MV-4-11 (cell line): ENCODE results near the gene OCA2.

Experiments used
- DNase-seq: peaks from one replicate; lab custom pipeline; 2025; lab: John Stamatoyannopoulos, UW

Gene OCA2

GRCh38 chr15:28078191-28078719 is 20.9 kb downstream of the OCA2 start:
- DNase-seq, result no peak

GRCh38 chr15:28075573-28075972 is 23.5 kb downstream of the OCA2 start:
- DNase-seq, result no peak

GRCh38 chr15:28068930-28069329 is 30.2 kb downstream of the OCA2 start:
- DNase-seq, result peak; percentile 46

GRCh38 chr15:28066231-28066630 is 32.9 kb downstream of the OCA2 start:
- DNase-seq, result no peak

- DNase-seq, result no peak
Measured at GRCh38 chr15:28060005-28060404, 39.1 kb downstream of the OCA2 start.

DNA sequence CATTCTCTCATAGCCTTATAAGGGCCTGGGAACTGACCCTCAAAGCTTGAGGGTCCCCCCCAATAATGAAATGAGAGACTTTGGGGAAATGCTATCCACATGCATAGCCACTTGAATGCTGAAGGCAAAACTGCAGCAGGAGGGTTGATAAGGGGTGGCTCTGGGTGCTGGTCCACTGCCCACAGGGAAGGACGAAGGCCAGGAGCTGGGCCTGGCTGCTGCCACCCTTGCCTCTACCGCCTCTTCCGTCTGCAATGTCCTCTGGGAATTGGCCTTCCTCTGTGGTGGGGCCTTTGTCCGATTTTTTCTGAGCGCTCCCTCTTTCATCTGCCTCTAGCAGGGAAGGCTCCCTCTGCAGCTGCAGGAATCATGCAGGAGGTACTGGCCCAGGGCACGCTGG is 41.0 kb downstream of the OCA2 start:
- DNase-seq, result no peak

GRCh38 chr15:28051955-28052633 is 47.0 kb downstream of the OCA2 start:
- DNase-seq, result no peak

DNA sequence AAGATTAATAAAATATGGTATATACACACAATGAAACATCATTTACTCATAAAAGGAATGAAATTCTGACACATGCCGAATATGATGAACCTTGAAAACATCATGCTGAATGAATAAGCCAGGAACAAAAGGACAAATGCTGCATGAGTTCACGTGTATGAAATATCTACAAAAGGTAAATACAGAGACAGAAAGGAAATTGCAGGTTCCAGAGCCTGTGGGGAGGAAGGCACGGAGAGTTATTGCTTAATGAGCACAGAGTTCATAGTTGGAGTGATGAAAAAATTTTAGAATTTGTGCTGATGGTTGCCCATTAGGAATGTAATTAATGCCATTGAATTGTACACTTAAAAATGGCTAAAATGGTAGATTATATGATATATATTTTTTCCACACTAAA is 49.5 kb downstream of the OCA2 start:
- DNase-seq, result no peak

DNA sequence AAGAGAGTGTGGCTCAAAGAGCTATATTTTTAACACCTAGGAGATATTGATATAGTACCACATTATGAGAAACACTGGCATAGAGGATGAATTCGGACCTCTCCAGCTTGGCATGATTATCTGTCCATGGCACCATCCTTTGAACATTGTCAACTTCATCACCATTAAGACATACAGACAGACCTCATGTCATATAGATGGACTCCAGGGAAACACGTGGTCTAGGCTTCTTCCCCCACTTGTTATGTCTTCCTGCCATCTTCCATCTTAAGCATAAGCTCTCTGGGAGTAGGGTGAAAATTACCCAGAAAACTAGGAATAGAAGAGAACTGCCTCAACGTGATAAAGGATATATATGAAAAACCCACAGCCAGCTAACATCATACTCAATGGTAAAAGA is 51.8 kb downstream of the OCA2 start:
- no peak for DNase-seq

GRCh38 chr15:28044121-28044672 is 54.9 kb downstream of the OCA2 start:
- no peak for DNase-seq

- DNase-seq, result no peak
Measured at GRCh38 chr15:28043691-28044091, 55.4 kb downstream of the OCA2 start.

DNA sequence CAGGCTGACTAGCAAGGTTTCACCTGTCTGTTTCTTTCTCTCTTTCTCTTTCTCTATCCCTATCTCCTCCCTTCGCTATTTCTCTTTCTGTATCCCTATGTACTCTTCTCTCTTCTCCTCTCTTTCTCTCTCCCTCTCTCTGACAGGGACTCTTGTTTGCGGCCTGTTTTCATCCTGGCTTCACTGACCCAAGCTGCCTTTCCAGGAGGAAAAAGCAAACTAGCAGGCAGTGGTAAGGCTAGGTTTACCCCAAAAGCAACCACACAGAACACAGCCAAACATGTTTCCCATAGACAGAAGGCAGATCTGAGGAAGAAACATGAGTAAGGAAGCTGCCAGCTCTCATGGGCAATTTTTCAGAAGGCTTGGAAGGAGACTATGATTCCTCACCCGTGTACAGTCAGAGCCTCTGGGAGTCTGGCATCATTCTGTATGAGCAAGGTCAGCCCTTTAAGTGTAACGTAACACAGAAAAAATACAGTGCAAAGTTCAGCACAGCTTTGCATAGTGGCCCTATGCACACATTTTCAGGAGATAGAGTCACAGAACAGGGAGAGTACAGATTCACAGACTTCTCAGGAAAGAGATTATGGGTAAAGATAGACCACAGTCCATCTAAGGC is 61.0 kb downstream of the OCA2 start:
- no peak for DNase-seq

DNA sequence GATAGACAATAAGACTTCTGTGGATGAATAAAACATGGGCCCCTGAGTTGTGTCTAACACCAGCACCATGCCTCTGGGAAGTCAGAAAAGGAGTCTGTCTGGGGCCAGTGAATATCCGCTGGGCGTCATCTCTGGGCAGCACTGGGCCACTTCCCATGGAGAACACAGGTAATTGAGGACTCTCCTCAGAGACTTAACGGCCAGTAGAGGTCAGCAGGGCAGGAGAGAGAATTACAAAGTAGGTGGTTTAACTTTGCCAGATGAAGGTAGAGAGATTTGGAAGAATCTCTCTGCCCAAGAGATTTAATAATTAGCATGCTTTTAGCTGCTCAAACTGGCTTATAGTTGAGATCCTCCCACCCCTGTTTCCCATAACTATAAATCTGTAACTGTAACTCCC is 65.7 kb downstream of the OCA2 start:
- no peak for DNase-seq

- DNase-seq, result no peak
Measured at GRCh38 chr15:28030801-28031200, 68.3 kb downstream of the OCA2 start.

- DNase-seq, result no peak
Measured at GRCh38 chr15:28027714-28028076, 71.4 kb downstream of the OCA2 start.

GRCh38 chr15:28026764-28027713 is 72.1 kb downstream of the OCA2 start:
- no peak for DNase-seq

GRCh38 chr15:28026221-28026620 is 72.9 kb downstream of the OCA2 start:
- DNase-seq, result no peak

DNA sequence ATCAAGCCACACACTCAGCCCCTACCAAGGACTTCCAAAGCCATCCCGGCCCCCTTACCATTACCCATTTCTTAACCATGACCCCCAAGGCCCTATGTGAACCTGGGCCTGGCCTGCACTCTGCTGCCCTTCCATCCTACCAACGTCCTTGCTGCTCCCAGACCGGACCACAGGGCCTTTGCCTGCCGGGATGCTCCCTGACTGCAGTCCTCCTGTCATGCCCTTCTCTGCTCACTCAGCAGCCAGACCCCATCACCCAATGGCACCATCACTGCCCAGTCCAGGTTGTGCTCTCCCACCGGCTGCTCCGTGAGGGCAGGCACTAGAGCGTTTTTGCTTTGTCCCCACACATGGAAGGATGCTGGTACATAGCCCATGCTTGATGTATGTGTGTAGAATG is 73.7 kb downstream of the OCA2 start:
- DNase-seq, result no peak

GRCh38 chr15:28024889-28025250 is 74.2 kb downstream of the OCA2 start:
- DNase-seq, result no peak

- peak; percentile 56 for DNase-seq
Measured at GRCh38 chr15:28023933-28024888, 74.9 kb downstream of the OCA2 start.

DNA sequence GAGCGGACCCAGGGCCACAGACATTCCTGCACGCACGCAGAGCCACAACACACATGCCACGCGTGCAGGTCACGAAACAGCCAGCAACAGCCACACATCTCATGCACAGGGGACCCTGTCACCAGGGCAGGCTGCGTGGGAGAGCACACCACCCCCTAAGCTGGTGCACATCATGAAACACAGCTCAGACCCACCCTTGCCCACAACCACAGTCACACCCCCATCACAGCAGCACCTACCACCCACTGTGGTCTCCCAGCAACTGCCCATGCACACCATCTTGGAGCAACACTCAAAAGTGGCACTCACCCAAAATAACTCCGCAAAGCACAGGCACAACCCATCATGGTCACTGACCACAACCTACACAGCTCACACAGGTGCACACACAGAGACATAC is 75.7 kb downstream of the OCA2 start:
- DNase-seq, result no peak
